T47D (cell line): ENCODE data around the gene TENM3.

Experiments used
- DNase-seq, 2 experiments: peaks; one replicate each; pipeline versions ENCODE4 v3.0.0 to v3.0.0-alpha.2; 2011 to 2012; ENCODE audit warnings: low read depth in 1 of 2, low spot score in 1 of 2
- JUND ChIP-seq: IDR thresholded peaks from 2 replicates; pipeline ENCODE4 v1.6.1; 2012; ENCODE audit warnings: low read depth
- in situ Hi-C: cut with HindIII; loops from 2 replicates; pipeline ENCODE4 v1.10.0; 2016; ENCODE audit warnings: low sequenced_read_pairs, low pct_unique_long_range_greater_than_20kb

The TENM3 gene

DNA sequence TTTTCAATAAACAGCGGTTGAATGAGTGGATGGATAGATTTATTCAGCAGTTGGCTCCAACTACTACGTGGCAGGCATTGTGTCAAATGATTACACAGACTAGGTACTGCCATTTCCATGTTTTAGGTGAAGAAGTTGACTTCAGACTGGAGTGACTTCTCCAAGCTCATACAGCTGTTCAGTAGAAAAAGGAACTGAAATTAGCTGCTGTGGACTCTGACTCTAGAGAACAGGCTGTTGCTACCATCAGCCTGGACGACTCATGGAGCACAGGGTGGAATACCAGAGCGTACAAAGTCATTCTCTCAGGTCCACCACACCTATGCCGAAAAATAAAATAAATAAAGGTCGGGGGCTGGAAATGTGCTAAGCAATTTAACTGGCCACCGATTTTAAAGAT, 45.3 kb downstream of the TENM3 start:
- in situ Hi-C loops, result no loop called here
- TF ChIP-seq JUND, result no peak

DNA sequence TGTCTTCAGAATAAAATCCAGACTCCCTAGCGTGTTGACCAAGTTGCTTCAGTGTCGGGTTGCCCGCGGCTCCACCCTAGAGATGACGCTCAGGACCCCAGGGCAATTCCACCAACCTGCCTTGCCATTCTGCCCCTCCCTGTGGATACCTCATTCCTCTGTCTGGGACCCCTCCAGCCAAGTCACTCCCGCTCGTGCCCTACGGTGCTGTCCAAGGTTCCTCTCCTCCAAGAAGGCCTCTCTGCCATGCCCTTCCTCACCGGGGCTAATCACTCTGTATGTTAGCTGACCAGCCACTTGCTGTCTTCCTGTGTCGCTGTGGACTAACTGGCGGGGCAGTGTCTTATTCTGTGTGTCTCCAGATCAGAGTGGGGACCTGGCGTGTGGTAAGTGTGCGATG, 46.6 kb downstream of the TENM3 start:
- in situ Hi-C loops, result no loop called here
- TF ChIP-seq JUND, result no peak
- no peak for DNase-seq

More for the DNA sequence above, 45.3 kb downstream of the TENM3 start:
- DNase-seq, result no peak

DNA sequence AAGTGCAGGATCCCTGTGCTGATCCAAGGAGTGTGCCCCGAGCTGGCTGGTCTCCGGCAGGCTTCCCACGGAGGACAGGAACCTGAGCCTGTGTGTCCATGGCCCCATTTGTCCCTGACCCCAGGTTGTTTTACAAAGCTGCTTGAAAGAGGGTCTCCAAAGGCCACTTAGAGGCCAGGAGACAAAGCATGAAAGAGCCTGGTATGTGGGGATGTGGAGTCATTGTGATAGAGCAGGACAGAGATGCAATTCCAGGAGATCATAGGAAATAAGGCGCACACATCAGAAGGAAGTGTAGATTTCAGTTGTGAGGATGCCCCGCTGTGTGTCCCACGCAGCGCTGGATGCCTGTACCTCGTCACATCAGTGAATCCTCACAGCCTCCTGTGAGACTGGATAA, 48.0 kb downstream of the TENM3 start:
- no peak for TF ChIP-seq JUND
- in situ Hi-C loops, result no loop called here
- DNase-seq, result no peak

DNA sequence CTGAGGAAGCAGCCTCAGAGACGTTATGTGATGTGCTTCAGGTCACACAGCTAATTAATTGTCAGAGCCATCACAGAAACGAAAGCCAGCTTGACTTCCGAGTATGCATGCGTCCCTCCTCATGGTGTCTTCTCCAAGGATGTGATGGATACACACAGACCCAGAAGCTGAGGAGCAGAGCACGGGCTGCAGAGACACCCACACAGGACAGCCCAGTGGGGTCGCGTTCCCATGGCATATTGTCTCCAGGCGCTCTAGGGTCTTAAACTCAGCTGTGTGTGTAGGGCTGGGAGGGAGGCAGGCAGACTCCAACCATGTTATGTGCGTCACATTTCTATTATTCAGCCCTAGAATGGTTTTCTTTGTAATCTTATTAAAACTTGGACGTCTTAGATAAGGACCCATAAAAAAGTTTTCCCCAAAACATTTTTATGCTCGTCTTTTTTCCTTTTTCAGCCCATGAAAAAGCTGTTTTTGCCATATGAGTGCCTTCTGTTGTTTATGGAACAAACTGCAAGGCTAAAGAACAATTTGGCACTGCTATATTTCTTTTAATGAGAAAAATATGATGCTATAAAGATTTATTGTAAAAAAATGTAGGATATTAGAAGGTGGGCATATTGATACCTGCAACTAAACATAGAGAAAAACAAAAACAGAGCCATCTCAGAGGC, 48.5 kb downstream of the TENM3 start:
- in situ Hi-C loops, result no loop called here
- TF ChIP-seq JUND, result no peak
- no peak for DNase-seq

DNA sequence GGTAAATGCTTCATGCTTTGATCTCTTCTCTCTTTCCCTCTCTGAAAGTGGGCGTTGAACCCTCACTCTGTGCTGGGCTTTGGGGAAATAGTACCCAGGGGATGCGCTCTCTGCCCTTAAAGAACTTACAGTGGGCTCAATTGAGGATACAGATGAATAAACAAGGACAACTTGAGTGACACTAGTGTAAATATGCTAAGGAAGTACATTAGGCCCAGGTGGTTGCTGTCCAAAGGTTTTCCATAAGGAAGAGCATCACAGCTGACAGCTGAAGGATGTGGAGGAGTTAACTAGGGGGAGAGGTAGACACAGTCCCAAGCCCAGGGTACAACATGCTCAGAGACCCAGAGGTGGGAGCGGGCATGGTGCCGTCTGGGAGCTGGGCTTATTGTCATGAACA, 49.4 kb downstream of the TENM3 start:
- in situ Hi-C loops, result no loop called here
- no peak for TF ChIP-seq JUND
- no peak for DNase-seq

DNA sequence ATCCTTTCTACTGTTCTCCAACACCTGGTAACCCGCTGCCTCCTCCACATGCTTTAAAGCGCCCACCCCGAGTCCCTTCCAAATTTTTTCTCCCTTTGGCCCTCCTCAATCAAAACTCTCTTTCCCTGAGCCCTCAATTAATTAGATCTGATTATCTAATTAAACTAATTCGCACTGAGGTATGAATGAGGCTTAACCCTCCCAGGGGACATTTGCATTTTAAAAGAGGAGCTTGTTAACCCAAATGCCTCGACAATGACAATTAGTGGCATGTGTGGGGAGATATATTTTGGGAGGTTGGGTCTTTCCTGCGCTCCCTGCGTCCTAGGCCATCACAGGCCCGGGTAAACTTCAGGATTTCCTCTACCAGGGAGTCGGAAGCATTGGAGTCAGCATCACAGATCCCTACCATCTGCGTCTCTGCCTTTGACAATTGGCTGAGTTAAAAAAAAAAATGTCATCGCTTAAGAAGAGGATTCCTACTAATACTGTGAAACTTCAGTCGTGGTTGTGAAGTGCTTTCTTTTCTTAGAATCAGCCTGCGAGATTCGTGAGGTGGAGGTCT, 50.6 kb downstream of the TENM3 start:
- in situ Hi-C loops, result no loop called here
- TF ChIP-seq JUND, result no peak
- DNase-seq, result no peak

DNA sequence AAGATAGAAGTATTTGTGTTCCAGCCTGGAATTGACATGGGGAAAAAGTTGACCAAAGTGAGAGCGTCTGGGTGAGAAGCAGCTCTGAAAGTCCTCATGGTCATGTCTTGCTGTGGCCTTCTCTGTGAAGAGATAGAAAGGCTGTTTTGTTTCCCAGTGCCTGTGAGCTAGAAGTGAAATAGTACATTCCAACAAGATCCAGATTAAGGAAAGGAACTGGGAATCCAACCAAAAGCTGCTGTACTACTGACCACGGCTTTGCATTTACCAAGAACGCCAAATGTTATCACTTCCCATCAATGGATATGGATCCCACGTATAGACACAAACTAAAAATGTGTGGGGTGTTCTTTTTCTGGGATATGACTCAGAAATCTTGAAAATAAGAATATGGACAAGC, 51.2 kb downstream of the TENM3 start:
- TF ChIP-seq JUND, result no peak
- in situ Hi-C loops, result no loop called here
- DNase-seq, result no peak

DNA sequence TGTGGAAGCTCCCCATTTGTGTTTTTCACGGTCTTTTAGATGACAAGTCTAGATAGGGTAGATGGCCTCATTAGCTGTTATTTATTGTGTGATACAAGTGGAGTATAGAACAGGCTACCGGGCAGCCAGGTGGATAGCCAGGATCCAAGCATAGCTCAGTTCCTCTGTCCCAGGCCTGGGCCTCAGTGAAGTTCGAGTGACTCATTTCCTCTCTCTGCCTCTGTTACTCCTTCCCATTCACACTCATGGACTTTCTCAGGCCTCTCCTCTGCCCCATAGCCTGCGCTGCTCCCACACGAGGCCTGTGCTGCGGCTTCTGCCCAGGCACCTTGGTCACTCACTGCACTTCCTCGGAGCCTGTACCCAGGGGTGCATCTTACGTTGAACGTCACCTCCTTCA, 54.5 kb downstream of the TENM3 start:
- DNase-seq, result no peak
- no peak for TF ChIP-seq JUND
- in situ Hi-C loops, result no loop called here

DNA sequence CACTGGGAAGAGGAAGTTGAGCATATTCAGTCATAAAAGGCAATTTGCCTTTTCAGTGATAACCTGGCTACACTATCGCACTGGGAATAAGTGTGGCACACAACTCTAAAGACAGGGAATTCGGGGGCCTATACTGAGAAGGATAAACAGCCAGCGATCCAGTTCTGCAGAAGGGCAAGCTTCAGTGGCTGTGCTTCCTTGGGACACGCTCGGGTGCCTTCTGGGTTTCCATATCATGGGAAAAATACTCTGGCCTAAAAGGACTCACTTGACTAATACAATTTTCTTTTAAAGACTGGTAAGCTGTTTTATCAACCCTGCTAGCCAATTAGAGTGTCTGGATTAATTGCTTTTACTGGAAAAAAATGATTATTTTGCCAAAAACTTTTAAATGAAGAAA, 58.5 kb downstream of the TENM3 start:
- TF ChIP-seq JUND, result no peak
- in situ Hi-C loops, result no loop called here
- no peak for DNase-seq

DNA sequence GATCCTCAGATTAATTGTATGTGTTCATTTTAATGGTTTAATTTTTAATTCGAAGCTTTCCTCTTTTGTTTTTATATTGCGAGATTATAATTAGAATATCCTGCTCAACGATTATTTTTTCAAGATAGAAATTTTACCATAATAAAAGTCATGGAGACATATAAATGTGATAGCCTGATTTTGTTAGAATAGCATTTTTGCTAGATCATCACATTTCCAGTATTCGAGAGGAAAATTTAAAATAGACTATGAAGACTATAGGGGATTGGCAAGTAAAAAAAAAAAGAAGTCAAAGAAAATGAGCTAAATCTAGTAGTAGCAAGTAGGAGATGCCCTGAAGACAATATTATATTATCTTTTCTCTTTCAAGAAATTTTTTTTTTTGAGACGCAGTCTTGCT, 60.6 kb downstream of the TENM3 start:
- in situ Hi-C loops, result no loop called here

DNA sequence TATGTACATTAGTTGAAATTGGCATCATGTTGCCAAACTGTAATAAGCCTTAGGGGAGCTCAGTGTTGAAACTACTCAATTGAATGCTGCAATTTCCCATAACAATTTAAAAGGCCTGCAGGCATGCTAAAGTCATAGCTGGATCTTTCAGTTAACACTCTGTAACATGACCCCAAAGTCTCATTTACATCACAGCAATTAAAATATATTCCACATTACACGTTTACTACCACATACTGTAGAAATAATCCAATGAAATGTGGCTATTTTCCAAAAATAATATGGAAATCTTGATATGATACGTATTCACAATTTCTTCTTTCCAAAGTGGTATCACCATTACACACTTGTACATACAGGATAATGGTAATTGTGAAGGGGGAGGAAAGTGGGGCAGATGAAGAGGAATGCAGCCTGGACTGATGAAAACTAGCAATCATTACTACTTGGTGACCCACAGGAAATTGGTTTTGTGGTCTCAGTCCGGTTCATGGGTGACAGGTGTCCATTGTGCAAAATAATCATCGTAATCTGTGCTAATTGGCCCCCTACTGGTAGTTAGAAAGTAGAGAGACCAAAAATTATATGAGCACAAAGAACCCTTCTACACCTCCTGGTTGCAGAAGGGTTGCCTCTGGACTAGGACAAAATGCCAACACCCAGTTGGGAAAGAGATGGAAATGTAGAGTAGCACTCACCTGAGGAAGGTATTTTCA, 63.7 kb downstream of the TENM3 start:
- TF ChIP-seq JUND, result no peak
- in situ Hi-C loops, result no loop called here
- DNase-seq, result peak in 1 of 2 experiments; percentile 71

More for the DNA sequence above, 60.6 kb downstream of the TENM3 start:
- TF ChIP-seq JUND, result no peak
- DNase-seq, result no peak

DNA sequence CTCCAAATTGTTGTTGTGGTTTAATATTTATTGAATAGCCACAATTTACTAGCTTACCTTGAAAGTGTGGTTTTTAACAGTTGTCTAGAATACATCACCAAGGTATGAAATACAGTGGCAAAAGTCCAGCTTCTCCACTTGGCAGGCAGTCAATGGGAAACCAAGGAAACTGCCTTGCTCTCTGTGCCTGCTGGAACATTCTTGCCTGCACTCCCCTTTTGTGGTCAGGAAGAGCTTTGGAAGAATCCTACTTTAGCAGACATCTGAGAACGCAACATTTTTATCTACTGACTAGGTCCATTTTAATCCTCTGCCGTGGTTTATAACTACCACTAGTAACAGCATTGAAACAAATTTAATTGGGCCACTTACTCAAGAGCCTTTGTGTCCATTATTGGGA, 64.5 kb downstream of the TENM3 start:
- no peak for TF ChIP-seq JUND
- in situ Hi-C loops, result no loop called here
- peak in 1 of 2 experiments; percentile 43 for DNase-seq

DNA sequence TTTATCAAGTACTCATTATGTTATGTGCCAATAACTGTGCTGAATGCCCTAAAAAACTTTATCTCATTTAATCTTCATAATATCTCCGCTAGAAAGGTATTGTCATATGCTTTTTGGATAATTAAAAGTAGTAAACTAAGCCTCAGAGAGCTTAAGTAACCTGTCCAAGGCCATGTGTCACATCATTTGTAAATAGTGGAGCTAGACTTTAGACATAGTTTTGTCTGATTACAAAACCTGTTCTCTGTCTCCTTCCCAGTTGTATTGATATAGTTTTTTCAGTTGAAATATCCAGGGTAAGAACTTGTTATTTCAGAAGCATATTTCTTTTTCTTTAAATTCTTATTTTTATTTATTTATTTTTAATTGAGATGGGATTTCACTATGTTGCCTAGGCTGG, 66.7 kb downstream of the TENM3 start:
- in situ Hi-C loops, result no loop called here
- TF ChIP-seq JUND, result no peak
- DNase-seq, result no peak
